Prostate gland (tissue), 2 donors: ENCODE results near the gene JAG2. TPM values are rescaled to one million over a fixed set of nuclear protein-coding genes. Genes with fewer than 3 reads are reported as not detected.

Source experiments
- DNase-seq: peaks from one replicate; pipeline ENCODE4 v3.0.0-alpha.2; 2019; ENCODE audit warnings: low spot score
- H3K27ac ChIP-seq, 2 donors: fragments of 200-600 bp; sonication (generic); 2 replicates each; pipeline ENCODE4 v1.5.1; 2017 to 2019
- H3K27me3 ChIP-seq: fragments of 200-600 bp; sonication (generic); replicated peaks from 2 replicates; pipeline ENCODE4 v1.5.1; 2019; ENCODE audit not compliant: insufficient read depth
- H3K36me3 ChIP-seq, 2 donors: fragments of 200-600 bp; sonication (generic); 1 replicate in 1 of 2; 2 replicates in 1 of 2; pipeline versions ENCODE4 v1.5.1 to v1.8.1; 2017 to 2019
- H3K4me1 ChIP-seq: fragments of 200-600 bp; sonication (generic); replicated peaks from 2 replicates; pipeline ENCODE4 v1.5.1; 2019
- H3K4me3 ChIP-seq, 2 donors: fragments of 200-600 bp; sonication (generic); 2 replicates each; pipeline ENCODE4 v1.5.1; 2017 to 2019
- H3K9me3 ChIP-seq: fragments of 200-600 bp; sonication (generic); 2 replicates; pipeline ENCODE4 v1.5.1; 2017
- CTCF ChIP-seq, 4 experiments: fragments of 200-600 bp in 2 of 4; fragments of 450-650 bp in 2 of 4; sonication (generic) in 2 of 4; IDR thresholded peaks; 1 replicate in 3 of 4; 2 replicates in 1 of 4; pipeline ENCODE4 v1.5.1; 2016 to 2019; ENCODE audit warnings: antibody characterized with exemption in 4 of 4, mild to moderate bottlenecking in 2 of 4, moderate library complexity in 2 of 4
- POLR2A ChIP-seq: fragments of 450-650 bp; IDR thresholded peaks from one replicate; pipeline ENCODE4 v1.6.1; 2016; ENCODE audit warnings: antibody characterized with exemption, mild to moderate bottlenecking
- POLR2AphosphoS5 ChIP-seq: sonication (generic); formaldehyde crosslinking; IDR thresholded peaks from one replicate; pipeline ENCODE4 v1.6.1; 2017; ENCODE audit warnings: antibody characterized with exemption
- WGBS: methylation state at CpG from one replicate; pipeline ENCODE4 v1.1.5; 2018; 5-methylcytosine and 5-hydroxymethylcytosine counted together
- intact Hi-C: fragments of 100-400 bp; cut with DNase I; formaldehyde crosslinking; loops from one replicate; pipeline ENCODE4 v1.14.2; 2022
- total RNA-seq, 2 donors: library from RNA; depleted of rRNA; stranded (reverse); fragments of >200 nt; gene quantifications; one replicate each; pipeline ENCODE4 v1.1.0, GENCODE V29; 2016

Gene JAG2
- total RNA-seq, 2 donors from 2014 or later, result 26.8 to 30.5 TPM

- Histone ChIP-seq H3K4me1 (no peaks in the 10 kb centered on the region), H3K36me3 (no peaks in the 10 kb centered on the region), H3K9me3 (no peaks in the 10 kb centered on the region), H3K27ac (no peak overlapping the region), H3K4me3 (no peak overlapping the region), H3K27me3 (no peaks in the 10 kb centered on the region)
- 80% methylated on average over 12 of the region's 12 CpGs for whole genome bisulfite sequencing
- TF ChIP-seq POLR2A (no peak), CTCF (IDR thresholded peaks at IDR 0.05) (no peak), POLR2AphosphoS5 (no peak)
- DNase-seq, result no peak
- intact Hi-C loops, result no loop called here
These were observed 14.1 kb downstream of the JAG2 start for GRCh38 chr14:105154476-105154871.

- no peak for TF ChIP-seq POLR2AphosphoS5
- TF ChIP-seq POLR2A, result no peak
- TF ChIP-seq CTCF (IDR thresholded peaks at IDR 0.05), result no peak
- no peak overlapping the region for H3K4me3 ChIP-seq
- no peaks in the 10 kb centered on the region for H3K9me3 ChIP-seq
- H3K4me1 ChIP-seq, result no peaks in the 10 kb centered on the region
- H3K36me3 ChIP-seq, result no peaks in the 10 kb centered on the region
- H3K27ac ChIP-seq, result no peak overlapping the region
- intact Hi-C loops, result no loop called here
- no peak for DNase-seq
- no peaks in the 10 kb centered on the region for H3K27me3 ChIP-seq
- WGBS, result 86% methylated on average over 26 of the region's 26 CpGs
These were observed 14.7 kb downstream of the JAG2 start for GRCh38 chr14:105153739-105154475.

GRCh38 chr14:105153331-105153731 lies 15.2 kb downstream of the JAG2 start:
- WGBS, result 62% methylated on average over 18 of the region's 18 CpGs
- no peak overlapping the region for H3K4me3 ChIP-seq
- no peak for DNase-seq
- H3K27me3 ChIP-seq, result no peaks in the 10 kb centered on the region
- TF ChIP-seq POLR2AphosphoS5 (no peak), POLR2A (no peak), CTCF (IDR thresholded peaks at IDR 0.05) (no peak)
- no peak overlapping the region for H3K27ac ChIP-seq
- H3K36me3 ChIP-seq, result no peaks in the 10 kb centered on the region
- intact Hi-C loops, result no loop called here
- no peaks in the 10 kb centered on the region for H3K4me1 ChIP-seq
- H3K9me3 ChIP-seq, result no peaks in the 10 kb centered on the region

- Histone ChIP-seq H3K9me3 (no peaks in the 10 kb centered on the region), H3K27me3 (no peaks in the 10 kb centered on the region), H3K36me3 (no peaks in the 10 kb centered on the region), H3K27ac (no peak overlapping the region), H3K4me3 (no peak overlapping the region), H3K4me1 (no peaks in the 10 kb centered on the region)
- WGBS, result 84% methylated on average over 10 of the region's 14 CpGs
- no peak for DNase-seq
- TF ChIP-seq POLR2AphosphoS5 (no peak), CTCF (IDR thresholded peaks at IDR 0.05) (no peak), POLR2A (no peak)
- intact Hi-C loops, result no loop called here
These were observed 15.8 kb downstream of the JAG2 start for GRCh38 chr14:105152794-105153241.
